ENCODE data around the gene AMZ2.
"Not testable (repeated sequence)": the region's sequence is repeated elsewhere in the genome, so short reads cannot be mapped to it uniquely, and the experiment has no call there.

AMZ2 gene

GRCh38 chr17:68221786-68222185, 26.1 kb upstream of the AMZ2 start:
- TF ChIP-seq CTCF (IDR thresholded peaks at IDR 0.05), result no peak
- no peak for TF ChIP-seq ZFX (IDR thresholded peaks at IDR 0.05; ENCODE audit: borderline replicate concordance)
- H3K27ac ChIP-seq, result no peak overlapping the region

- H3K27ac ChIP-seq, result no peak overlapping the region
- TF ChIP-seq CTCF (IDR thresholded peaks at IDR 0.05) (no peak), ZFX (IDR thresholded peaks at IDR 0.05; ENCODE audit: borderline replicate concordance) (no peak)
Measured at GRCh38 chr17:68222606-68223005, 25.2 kb upstream of the AMZ2 start.

GRCh38 chr17:68225055-68225454, 22.8 kb upstream of the AMZ2 start:
- H3K27ac ChIP-seq, result not testable (repeated sequence)

GRCh38 chr17:68228039-68228680, 19.7 kb upstream of the AMZ2 start:
- not testable (repeated sequence) for H3K27ac ChIP-seq

- no peak for TF ChIP-seq ZFX (IDR thresholded peaks at IDR 0.05; ENCODE audit: borderline replicate concordance)
- TF ChIP-seq CTCF (IDR thresholded peaks at IDR 0.05), result no peak
- no peak overlapping the region for H3K27ac ChIP-seq
Measured at GRCh38 chr17:68228817-68229570, 18.8 kb upstream of the AMZ2 start.

- no peak for TF ChIP-seq CTCF (IDR thresholded peaks at IDR 0.05)
- no peak for TF ChIP-seq ZFX (IDR thresholded peaks at IDR 0.05; ENCODE audit: borderline replicate concordance)
Measured at GRCh38 chr17:68229619-68230018, 18.2 kb upstream of the AMZ2 start.

GRCh38 chr17:68231131-68231530, 16.7 kb upstream of the AMZ2 start:
- H3K27ac ChIP-seq, result not testable (repeated sequence)

More at GRCh38 chr17:68229619-68230018, 18.2 kb upstream of the AMZ2 start:
- no peak overlapping the region for H3K27ac ChIP-seq

- no peak overlapping the region for H3K27ac ChIP-seq
- TF ChIP-seq ZFX (IDR thresholded peaks at IDR 0.05; ENCODE audit: borderline replicate concordance) (no peak), CTCF (IDR thresholded peaks at IDR 0.05) (no peak)
Measured at GRCh38 chr17:68231541-68231940, 16.3 kb upstream of the AMZ2 start.

GRCh38 chr17:68232741-68233140, 15.1 kb upstream of the AMZ2 start:
- H3K27ac ChIP-seq, result not testable (repeated sequence)

GRCh38 chr17:68234726-68235335, 13.0 kb upstream of the AMZ2 start:
- H3K27ac ChIP-seq, result not testable (repeated sequence)

- not testable (repeated sequence) for H3K27ac ChIP-seq
Measured at GRCh38 chr17:68235336-68235791, 12.5 kb upstream of the AMZ2 start.

GRCh38 chr17:68237369-68238163, 10.3 kb upstream of the AMZ2 start:
- H3K27ac ChIP-seq, result not testable (repeated sequence)
